GM21737 (cell line): Measurements from ENCODE around the gene FPGT.
"Not testable (repeated sequence)": the region's sequence is repeated elsewhere in the genome, so short reads cannot be mapped to it uniquely, and the experiment has no call there.

Experiments used
- ATAC-seq: cut with Tn5 transposase; IDR thresholded peaks from one replicate; pipeline ENCODE4 v1.9.1; 2021; ENCODE audit warnings: mild to moderate bottlenecking, moderate library complexity; ENCODE audit not compliant: unreplicated experiment

FPGT gene

DNA sequence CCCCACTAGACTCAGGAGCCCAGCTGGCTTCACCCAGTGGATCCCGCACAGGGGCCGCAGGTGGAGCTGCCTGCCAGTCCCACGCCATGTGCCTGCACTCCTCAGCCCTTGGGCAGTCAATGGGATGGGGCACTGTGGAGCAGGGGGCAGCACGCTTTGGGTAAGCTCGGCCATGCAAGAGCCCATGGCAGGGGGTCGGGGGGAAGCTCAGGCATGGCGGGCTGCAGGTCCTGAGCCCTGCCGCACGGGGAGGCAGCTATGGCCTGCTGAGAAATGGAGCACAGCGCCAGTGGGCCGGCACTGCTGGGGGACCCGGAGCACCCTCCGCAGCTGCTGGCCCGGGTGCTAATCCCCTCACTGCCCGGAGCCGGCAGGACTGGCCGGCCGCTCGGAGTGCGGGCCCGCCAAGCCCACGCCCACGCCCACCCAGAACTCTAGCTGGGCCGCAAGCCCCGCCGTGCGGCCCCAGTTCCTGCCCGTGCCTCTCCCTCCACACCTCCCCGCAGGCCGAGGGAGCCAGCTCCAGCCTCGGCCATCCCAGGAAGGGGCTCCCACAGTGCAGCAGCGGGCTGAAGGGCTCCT is 55.3 kb downstream of the FPGT start:
- not testable (repeated sequence) for ATAC-seq
